Tongue (tissue), 2 donors: Measurements from ENCODE around the gene FBXO31. TPM values are rescaled to one million over a fixed set of nuclear protein-coding genes. Genes with fewer than 3 reads are reported as not detected.

Experiments
- DNase-seq: peaks from one replicate; pipeline ENCODE4 v3.0.0-alpha.2; 2015
- total RNA-seq: library from RNA; depleted of rRNA; stranded (reverse); fragments of >200 nt; gene quantifications from one replicate; pipeline ENCODE4 v1.2.3, GENCODE V29; 2014

The FBXO31 gene
- total RNA-seq, 1 donor from 2014 or later: 58.2 TPM

DNA sequence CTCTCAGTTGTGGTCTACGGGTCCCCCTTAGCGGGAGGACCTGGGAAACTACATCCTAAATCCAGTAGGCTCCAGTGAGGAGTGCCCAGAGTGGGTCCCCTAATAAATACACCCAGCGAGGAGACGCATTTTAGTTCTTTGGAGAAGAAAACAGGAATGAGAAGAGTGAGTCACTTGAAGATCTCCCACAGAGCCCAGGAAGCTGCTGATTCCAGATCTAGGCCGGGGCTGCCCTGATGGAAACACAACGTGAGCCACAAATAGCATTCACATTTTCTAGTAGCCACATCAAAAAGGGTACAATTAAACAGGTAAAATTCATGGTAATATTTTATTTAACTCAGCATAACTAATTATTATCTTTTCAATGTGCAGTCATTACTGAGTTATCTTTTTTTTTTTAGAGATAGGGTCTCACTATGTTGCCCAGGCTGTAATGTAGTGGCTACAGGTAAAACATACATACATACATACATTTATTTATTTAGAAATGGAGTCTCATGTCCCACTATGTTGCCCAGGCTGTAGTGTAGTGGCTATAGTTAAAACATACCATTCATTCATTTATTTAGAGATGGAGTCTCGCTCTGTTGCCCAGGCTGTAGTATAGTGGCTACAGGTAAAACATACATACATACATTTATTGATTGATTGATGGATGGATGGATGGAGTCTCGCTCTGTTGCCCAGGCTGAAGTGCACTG, 21.5 kb downstream of the FBXO31 start:
- no peak for DNase-seq

DNA sequence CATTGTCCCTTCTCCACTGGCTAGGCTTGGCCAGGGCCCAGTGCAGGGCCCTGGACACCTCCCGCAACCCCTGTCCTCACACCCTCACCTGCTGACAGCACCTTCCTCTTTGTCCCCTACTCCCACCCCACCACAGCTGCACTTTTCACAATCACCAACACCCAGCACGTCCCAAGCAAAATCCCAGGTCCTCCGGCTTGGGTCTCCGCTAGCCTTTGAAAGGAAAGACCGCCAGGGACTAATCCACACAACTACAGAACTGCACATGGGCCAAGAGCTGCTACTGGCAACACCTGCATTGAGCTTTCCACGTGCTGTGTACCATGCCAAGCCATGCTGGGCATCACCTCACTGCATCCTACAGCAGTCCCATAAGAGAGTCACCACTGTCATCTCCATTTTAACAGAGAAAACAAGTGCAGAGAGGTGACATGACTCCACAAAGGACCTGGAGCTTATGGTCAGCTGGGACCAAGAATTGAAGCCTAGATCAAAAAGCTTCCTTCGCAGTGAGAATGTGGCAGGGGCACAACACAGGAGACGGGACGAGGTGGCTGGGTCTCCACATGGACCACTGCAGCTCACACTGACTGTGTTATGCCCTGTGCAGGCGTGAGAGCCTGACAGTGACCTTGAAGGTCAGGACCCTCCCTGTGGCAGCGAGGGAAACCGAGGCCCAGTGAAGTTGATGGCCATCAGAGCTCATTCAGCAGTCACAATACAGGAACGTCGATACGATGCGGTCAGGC, 22.5 kb downstream of the FBXO31 start:
- DNase-seq: no peak

- no peak for DNase-seq
These were observed 24.5 kb downstream of the FBXO31 start for GRCh38 chr16:87359121-87359520.

GRCh38 chr16:87358696-87359095, 24.9 kb downstream of the FBXO31 start:
- no peak for DNase-seq

- no peak for DNase-seq
These were observed 25.3 kb downstream of the FBXO31 start for GRCh38 chr16:87358250-87358649.

DNA sequence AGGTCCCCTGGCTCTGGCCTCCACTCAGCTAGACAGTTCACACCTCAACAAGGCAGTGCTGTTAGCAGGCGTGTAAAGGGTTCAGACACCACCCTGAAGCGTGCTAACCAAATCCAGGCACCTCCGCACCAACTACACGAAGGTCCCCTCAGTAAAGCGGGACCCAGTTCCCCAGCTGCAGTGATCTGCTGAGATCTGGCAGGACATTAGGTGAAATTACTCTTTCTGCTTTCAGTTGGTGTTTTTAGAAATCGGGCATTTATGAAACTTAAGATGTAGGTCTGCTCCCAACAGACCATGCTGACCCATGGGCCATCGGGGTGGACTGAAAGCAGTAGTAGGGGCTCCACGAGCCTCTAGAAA, 27.1 kb downstream of the FBXO31 start:
- no peak for DNase-seq

GRCh38 chr16:87353613-87354012, 30.0 kb downstream of the FBXO31 start:
- no peak for DNase-seq

DNA sequence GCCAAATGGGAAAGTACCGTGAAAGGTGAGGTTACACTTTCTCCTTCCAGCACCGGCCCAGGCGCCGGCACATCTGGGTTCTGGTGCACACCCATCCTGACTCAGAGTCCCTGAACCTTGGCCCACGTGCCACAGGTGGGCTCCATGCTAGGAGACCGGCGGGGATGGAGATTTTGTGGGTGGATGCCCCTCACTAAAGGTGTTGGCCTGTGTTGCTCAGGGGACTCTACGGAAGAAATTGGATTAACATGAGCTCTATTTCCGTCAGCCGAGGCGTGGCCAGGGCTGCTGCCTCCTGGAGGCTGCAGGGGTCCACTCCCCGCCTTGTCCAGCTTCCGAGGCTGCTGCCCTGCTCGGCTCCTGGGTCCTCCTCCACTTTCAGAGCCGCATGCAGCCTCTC, 30.8 kb downstream of the FBXO31 start:
- DNase-seq: no peak

- DNase-seq: peak; percentile 36
These were observed 32.3 kb downstream of the FBXO31 start for GRCh38 chr16:87351320-87351698.

GRCh38 chr16:87350681-87351319, 32.8 kb downstream of the FBXO31 start:
- no peak for DNase-seq

DNA sequence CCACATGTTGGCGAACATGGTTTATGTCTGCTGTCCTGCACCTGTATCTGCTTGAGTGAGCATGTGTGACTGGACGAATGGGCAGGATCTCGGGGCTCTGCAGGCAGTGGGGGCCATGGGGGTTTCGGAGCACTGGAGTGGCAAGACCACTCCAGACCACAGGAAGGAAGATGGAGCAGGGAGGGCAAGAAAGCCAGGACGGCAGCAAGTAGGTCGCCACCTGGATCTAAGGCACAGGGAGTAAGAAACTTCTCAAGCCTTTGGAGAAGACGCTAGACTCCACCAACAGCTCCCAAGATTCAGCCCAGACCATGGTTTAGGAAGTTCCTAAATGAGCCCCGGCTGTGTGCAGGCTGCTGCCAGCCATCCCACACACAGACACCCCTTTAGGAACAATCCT, 33.5 kb downstream of the FBXO31 start:
- no peak for DNase-seq

GRCh38 chr16:87348616-87349157, 34.9 kb downstream of the FBXO31 start:
- DNase-seq: no peak

GRCh38 chr16:87347932-87348615, 35.5 kb downstream of the FBXO31 start:
- DNase-seq: no peak

- no peak for DNase-seq
These were observed 37.0 kb downstream of the FBXO31 start for GRCh38 chr16:87346517-87347060.

- DNase-seq: no peak
These were observed 37.7 kb downstream of the FBXO31 start for GRCh38 chr16:87345726-87346424.

DNA sequence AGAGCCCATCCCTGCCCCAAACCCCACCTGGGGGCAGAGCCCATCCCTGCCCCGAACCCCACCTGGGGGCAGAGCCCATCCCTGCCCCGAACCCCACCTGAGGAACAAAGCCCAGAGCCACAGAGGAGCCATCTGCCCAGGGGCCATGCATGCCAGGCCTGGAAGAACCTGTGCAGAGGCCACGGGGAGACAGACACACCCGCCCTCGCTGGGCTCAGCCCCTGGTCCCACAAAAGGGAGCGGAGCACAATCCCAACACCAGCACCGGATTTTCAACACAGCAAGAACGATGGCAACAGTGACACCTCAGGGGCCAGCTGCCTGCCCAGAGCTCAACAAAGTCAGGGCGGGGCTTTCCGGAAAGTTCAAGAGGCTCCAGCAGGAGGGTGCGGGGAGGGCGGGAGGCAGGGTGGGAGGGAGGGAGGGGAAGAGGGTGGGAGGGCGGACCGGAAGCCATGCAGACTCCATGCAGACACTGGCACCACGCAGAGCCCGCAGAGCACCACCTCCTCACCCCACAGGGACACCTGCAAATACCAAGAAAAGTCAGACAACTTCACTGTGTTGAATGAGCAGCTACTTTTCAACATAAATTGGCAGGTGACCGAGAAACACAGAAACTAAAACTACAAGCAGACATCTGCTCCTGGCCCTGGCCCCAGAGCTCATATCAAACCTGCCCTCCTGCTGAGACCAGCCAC, 38.5 kb downstream of the FBXO31 start:
- DNase-seq: peak; percentile 32

DNA sequence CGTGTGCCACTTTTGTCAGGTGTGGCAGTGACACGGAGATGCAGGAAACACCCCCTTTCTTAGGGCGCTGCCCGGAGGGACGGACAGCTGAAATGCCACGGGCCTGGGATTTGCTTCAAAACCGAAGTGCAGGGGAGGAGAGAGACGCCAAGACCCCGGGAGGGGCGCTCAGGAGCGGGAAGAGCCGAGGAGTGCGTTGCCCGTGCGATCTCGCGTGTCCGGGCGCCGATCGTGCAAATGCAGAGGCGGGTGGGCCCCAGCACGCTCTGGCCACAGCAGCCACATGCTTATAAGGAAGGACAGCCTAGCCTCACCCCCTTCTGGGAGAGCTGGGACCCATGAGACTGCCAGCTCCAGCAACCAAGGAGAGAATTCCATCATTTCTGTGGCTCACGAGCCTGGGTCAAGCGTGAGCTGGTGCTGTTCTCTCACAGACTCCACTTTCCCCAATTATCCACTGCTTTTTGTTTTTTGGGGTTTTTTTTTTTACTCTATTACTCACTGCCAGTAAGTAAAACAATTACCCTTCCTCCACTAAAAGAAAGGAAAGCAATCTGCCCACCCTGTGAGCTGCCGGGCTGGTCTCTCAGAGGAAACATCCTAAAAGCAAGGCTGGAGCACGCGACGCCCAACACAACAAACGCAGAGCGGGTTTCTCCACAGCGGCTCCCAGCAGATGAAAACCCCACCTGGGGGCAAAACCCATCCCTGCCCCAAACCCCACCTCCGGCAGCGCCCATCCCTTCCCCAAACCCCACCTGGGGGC, 39.2 kb downstream of the FBXO31 start:
- no peak for DNase-seq

DNA sequence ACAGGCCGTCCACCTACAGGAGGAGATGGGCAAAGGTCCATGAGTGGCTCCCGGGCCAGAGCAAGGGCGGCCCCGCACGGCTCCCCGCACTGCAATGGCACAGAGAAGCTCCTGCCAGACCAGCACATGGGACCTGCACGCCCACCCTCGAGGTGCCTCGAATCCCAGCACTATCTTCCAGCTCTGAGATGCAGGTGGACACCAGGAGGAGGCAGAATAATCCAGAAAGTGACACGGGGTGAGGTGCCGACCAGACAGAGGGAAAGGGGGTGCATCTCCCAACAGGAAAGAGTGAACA, 39.9 kb downstream of the FBXO31 start:
- DNase-seq: no peak

DNA sequence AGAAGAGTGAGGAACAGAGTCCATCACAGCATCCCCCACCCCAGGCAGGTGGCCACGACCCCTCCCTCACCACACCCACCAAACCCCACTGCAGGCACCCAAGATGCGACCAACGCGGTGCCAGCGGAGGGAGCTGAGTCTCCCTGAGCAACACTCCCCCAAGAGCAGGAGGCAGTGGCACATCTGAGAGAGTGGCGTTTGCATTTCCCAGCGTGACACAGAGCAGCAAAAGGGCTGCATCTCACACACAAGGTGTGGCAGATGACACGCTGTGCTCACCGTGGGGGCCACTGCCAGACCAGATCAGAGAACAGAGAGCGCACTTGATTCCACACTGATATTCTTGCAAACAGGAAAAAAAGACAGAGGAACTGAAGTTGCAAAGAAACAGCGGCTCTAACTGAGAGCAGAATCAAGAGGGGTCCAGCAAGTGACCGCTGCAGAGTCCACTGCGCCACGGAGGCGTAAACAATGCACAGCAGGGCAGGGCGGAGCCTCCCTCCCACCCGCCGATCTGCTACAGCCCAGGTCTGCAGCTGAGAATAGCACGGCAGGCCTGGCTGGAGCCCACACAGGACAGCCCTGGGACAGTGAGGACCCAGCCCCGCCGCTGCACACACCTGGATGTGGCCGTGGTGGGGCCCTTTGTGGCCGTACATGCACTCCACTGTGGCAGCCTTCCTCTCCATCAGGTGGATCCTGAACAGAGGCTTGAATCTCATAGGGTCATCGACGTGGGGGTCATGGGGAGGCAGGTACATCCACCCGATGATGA, 40.4 kb downstream of the FBXO31 start:
- no peak for DNase-seq

- no peak for DNase-seq
These were observed 41.1 kb downstream of the FBXO31 start for GRCh38 chr16:87342504-87342903.
